AG04450 (cell line): ENCODE measurements around the gene ZBTB7C. TPM values are rescaled to one million over a fixed set of nuclear protein-coding genes. Genes with fewer than 3 reads are reported as not detected.

ENCODE experiments used
- CTCF ChIA-PET: fragments of 300-600, 350-600 bp; formaldehyde crosslinking; extraction: SDS; loops from one replicate; lab custom pipeline; 2022; ENCODE audit warnings: antibody characterized with exemption, inconsistent platforms; lab: Charles Lee
- POLR2A ChIA-PET: fragments of 350-600 bp; formaldehyde crosslinking; extraction: SDS; loops from one replicate; lab custom pipeline; 2021; ENCODE audit warnings: antibody characterized with exemption, inconsistent platforms; lab: Yijun Ruan, JAX
- DNase-seq: peaks from one replicate; pipeline ENCODE4 v3.0.0-alpha.2; 2011; ENCODE audit warnings: low read depth, low spot score
- H3K27ac ChIP-seq: one replicate; pipeline ENCODE4 v1.5.1; 2012; ENCODE audit warnings: low read depth, low read length, control low read depth
- H3K27me3 ChIP-seq: one replicate; pipeline ENCODE4 v1.6.0; 2012; ENCODE audit warnings: low read length; ENCODE audit not compliant: control insufficient read depth, insufficient read depth
- H3K4me3 ChIP-seq: 2 replicates; pipeline ENCODE4 v1.5.1; 2011; ENCODE audit warnings: mild to moderate bottlenecking, low read depth, low read length, control low read depth
- H3K9me3 ChIP-seq: 2 replicates; pipeline ENCODE4 v1.5.1; 2012; ENCODE audit warnings: low read length; ENCODE audit not compliant: control insufficient read depth, insufficient read depth
- polyA plus RNA-seq: library from polyadenylated mRNA; depleted of rRNA; stranded (reverse); fragments of >200 nt; gene quantifications from 2 replicates; pipeline ENCODE4 v1.2.3, GENCODE V29; 2011
- TF ChIP-seq, protein P1 (sequence below): IDR thresholded peaks from 2 replicates; pipeline ENCODE4 v1.5.1; 2011; ENCODE audit warnings: low read depth, low read length, control low read depth, inconsistent platforms

ZBTB7C gene
- polyA plus RNA-seq, 1 experiment = not detected

DNA sequence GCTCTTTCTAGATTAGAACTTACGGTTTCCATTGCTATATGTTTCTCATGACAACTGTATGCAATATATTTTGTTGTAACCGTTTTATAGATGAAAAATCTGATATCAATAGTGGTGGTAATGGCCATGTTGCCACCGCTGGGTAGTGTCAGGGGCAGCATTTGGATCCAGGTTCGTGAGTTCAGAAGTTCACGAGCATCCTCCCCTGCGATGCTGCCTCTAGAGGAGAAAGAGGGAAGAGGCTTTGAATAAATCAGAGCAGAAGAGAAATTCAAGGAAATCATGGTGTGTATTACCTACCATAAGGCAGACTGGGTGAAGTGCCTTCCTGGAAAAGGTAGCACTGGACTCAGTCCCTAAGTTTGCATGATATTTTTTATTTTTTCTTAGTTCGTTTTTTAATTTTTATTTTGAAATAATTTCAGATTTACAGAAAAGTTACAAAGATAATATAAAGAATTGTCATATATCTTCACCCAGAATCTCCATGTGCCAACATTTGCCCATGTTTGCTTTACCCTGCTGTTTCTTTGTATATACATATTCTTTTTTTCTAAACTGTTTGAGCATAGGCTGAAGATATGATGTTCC, 3.3 kb upstream of the ZBTB7C start:
- Histone ChIP-seq H3K27me3 (peaks cover 42% of the 10 kb centered on the region), H3K27ac (no peak overlapping the region), H3K4me3 (no peak overlapping the region), H3K9me3 (no peaks in the 10 kb centered on the region; the same call in 1 of the 2 replicates)
- ChIA-PET CTCF (interaction anchor here (0.6 to 1.1 kb wide), 6 partner anchors 16 to 307 kb away, joined by 3 to 4 read pairs (median 3); no protein-coding TSS in a partner anchor), POLR2A (no interaction called here)
- no peak for DNase-seq
- TF ChIP-seq, protein P1, sequence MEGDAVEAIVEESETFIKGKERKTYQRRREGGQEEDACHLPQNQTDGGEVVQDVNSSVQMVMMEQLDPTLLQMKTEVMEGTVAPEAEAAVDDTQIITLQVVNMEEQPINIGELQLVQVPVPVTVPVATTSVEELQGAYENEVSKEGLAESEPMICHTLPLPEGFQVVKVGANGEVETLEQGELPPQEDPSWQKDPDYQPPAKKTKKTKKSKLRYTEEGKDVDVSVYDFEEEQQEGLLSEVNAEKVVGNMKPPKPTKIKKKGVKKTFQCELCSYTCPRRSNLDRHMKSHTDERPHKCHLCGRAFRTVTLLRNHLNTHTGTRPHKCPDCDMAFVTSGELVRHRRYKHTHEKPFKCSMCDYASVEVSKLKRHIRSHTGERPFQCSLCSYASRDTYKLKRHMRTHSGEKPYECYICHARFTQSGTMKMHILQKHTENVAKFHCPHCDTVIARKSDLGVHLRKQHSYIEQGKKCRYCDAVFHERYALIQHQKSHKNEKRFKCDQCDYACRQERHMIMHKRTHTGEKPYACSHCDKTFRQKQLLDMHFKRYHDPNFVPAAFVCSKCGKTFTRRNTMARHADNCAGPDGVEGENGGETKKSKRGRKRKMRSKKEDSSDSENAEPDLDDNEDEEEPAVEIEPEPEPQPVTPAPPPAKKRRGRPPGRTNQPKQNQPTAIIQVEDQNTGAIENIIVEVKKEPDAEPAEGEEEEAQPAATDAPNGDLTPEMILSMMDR = peak; percentile 79

DNA sequence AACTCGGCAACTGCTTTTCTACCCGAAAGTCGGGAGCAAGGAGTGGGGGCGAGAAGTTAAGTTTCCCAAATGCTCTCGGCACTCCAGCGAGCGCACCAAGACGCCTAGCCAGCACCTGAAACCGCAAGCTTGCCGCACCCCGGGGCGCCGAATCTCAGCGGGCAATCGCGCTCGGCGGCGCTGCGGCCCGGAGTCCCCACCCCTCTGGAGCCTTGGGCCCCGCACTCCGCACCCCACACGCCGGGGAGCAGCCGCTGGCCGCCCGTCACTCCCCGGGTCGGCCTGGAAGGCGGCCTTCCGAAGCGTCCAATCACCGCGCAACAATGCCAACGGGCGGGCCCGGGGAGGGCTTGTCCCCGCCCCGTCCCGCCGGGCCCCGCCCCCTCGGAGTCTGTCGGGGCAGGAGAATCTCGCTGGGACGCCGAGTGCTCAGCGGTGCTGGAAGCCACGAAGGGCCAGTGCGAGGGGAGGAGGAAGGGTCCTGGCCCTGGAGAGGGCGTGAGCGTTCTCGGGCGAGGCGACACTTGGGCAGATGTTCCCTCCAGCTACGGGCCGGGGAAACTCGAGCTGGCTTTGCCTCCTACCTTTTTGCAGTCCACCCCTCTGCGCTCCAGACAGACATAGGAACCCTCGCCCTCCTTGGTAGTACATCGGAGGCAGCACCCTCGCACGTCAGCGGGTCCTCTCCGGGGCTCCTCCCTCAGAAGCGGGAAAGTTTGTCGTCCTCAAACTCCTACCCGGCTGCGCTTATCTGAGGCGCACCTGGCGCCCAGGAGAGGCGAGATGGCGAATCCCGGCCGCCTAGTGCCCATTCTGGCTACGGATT, 1.1 kb upstream of the ZBTB7C start:
- CTCF ChIA-PET = no interaction called here
- no peak overlapping the region for H3K27ac ChIP-seq
- DNase-seq = peak; percentile 27
- POLR2A ChIA-PET = no interaction called here
- H3K4me3 ChIP-seq = peak overlapping the region; percentile 70
- H3K27me3 ChIP-seq = peaks cover 49% of the 10 kb centered on the region
- TF ChIP-seq, protein P1 = no peak
- H3K9me3 ChIP-seq = no peaks in the 10 kb centered on the region; the same call in 1 of the 2 replicates

DNA sequence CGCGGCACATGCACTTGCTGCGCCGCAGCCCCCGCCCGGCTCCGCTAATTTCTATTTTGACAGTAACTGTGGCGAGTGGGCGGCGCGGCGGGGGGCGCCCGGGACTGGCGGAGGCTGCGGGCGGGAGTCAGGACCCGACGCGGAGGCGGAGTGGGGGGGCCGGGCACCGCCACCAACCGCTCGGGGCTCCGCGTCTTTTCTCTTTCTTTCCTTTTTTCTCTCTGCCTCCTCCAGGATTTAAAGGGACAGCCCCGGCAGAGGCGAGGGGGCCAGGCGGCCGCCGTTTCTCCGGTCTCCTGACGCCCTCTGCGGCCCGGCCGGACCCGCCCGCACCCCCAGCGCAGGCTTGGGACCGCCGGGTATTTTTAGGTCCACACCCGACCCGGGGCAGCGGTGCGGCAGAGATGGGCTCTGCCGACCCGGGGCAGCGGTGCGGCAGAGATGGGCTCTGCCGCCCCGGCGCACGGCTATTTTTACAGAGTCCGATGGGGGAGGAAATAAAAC, 460 bp upstream of the ZBTB7C start:
- H3K27me3 ChIP-seq = peaks cover 46% of the 10 kb centered on the region
- TF ChIP-seq, protein P1 = no peak
- ChIA-PET CTCF (no interaction called here), POLR2A (no interaction called here)
- H3K9me3 ChIP-seq = no peaks in the 10 kb centered on the region; the same call in 1 of the 2 replicates
- no peak overlapping the region for H3K27ac ChIP-seq
- H3K4me3 ChIP-seq = peak overlapping the region; percentile 70
- no peak for DNase-seq

DNA sequence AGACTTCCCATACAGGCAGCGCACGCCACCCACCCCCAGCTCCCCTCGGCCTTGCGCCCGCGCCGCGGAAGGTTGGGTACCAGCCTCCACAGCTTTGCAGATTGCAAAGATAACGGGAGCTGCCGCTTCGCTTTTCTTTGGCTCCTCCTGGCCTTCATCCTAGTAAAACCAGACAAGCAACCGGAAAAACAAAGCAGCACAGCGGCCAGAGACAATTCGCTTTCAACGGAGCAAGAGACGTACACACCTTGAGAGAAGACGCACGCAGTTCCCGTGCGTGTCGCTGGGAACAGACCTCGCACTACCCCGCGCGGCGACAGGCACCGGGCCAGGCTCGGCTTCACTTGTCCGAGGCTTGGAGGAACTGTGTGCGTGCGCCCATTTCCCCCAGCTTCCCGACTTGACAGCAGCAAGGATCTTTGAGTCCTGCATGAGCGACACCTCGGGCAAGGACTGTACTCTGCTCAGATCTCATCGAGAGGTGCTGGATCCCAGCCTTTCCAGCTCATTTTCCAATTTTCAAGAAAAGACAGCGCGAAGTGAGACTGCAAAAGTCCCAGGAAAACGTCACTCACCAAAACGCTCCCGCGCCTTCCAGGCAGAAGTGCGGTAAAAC, 964 bp downstream of the ZBTB7C start:
- DNase-seq = no peak
- CTCF ChIA-PET = no interaction called here
- TF ChIP-seq, protein P1 = no peak
- H3K27me3 ChIP-seq = peaks cover 36% of the 10 kb centered on the region
- H3K4me3 ChIP-seq = no peak overlapping the region
- H3K27ac ChIP-seq = no peak overlapping the region
- H3K9me3 ChIP-seq = no peaks in the 10 kb centered on the region; the same call in 1 of the 2 replicates
- POLR2A ChIA-PET = no interaction called here
